Suppressor macrophage treated with lipopolysaccharide for 4 hours (primary cell): ENCODE data around the gene KLRF2.
"Not testable (repeated sequence)": the region's sequence is repeated elsewhere in the genome, so short reads cannot be mapped to it uniquely, and the experiment has no call there.

ENCODE experiments used
- DNase-seq: peaks from one replicate; pipeline ENCODE4 v3.0.0-alpha.2; 2020

KLRF2 gene

GRCh38 chr12:9881246-9881645 is at the start of gene KLRF2:
Gene KLRF2, plus strand, starts transcription at chr12:9881489. Its CDS starts 107 bp downstream, at chr12:9881596.
- no peak for DNase-seq

GRCh38 chr12:9831720-9832119 is 49.6 kb upstream of the KLRF2 start:
- no peak for DNase-seq

- no peak for DNase-seq
Measured at GRCh38 chr12:9843407-9843806, 37.9 kb upstream of the KLRF2 start.

GRCh38 chr12:9848899-9849298 is 32.4 kb upstream of the KLRF2 start:
- DNase-seq = no peak

- no peak for DNase-seq
Measured at GRCh38 chr12:9851050-9851449, 30.2 kb upstream of the KLRF2 start.

- no peak for DNase-seq
Measured at GRCh38 chr12:9851927-9852326, 29.4 kb upstream of the KLRF2 start.

- peak; percentile 68 for DNase-seq
Measured at GRCh38 chr12:9856151-9856550, 25.1 kb upstream of the KLRF2 start.

- DNase-seq = peak; percentile 23
Measured at GRCh38 chr12:9856894-9857293, 24.4 kb upstream of the KLRF2 start.

- DNase-seq = no peak
Measured at GRCh38 chr12:9858135-9858534, 23.2 kb upstream of the KLRF2 start.

GRCh38 chr12:9864913-9865675 is 16.2 kb upstream of the KLRF2 start:
- DNase-seq = peak; percentile 41

GRCh38 chr12:9866860-9867269 is 14.4 kb upstream of the KLRF2 start:
- DNase-seq = peak; percentile 5

- peak; percentile 19 for DNase-seq
Measured at GRCh38 chr12:9867531-9867930, 13.8 kb upstream of the KLRF2 start.

- DNase-seq = peak; percentile 43
Measured at GRCh38 chr12:9868311-9868801, 12.9 kb upstream of the KLRF2 start.

GRCh38 chr12:9868951-9869306 is 12.4 kb upstream of the KLRF2 start:
- no peak for DNase-seq

GRCh38 chr12:9869307-9870161 is 11.8 kb upstream of the KLRF2 start, which contains the start of gene CLEC2B:
Gene CLEC2B, minus strand, starts transcription at chr12:9869354.
- DNase-seq = peak; percentile 87

- peak; percentile 12 for DNase-seq
Measured at GRCh38 chr12:9870286-9870866, 10.9 kb upstream of the KLRF2 start.

- no peak for DNase-seq
Measured at GRCh38 chr12:9872162-9872561, 9.1 kb upstream of the KLRF2 start.

- DNase-seq = no peak
Measured at GRCh38 chr12:9872742-9873141, 8.5 kb upstream of the KLRF2 start.

- DNase-seq = not testable (repeated sequence)
Measured at GRCh38 chr12:9876120-9876519, 5.2 kb upstream of the KLRF2 start.

GRCh38 chr12:9880532-9881078 is 684 bp upstream of the KLRF2 start:
- DNase-seq = no peak

- no peak for DNase-seq
Measured at GRCh38 chr12:9881988-9882387, 699 bp downstream of the KLRF2 start.

- DNase-seq = no peak
Measured at GRCh38 chr12:9883175-9883574, 1.9 kb downstream of the KLRF2 start.

- DNase-seq = no peak
Measured at GRCh38 chr12:9888665-9889273, 7.5 kb downstream of the KLRF2 start.
